GM23338 (cell line): ENCODE measurements around the gene SPI1.

Experiments
- EZH2 ChIP-seq: fragments of 200-600 bp; sonication (generic); IDR thresholded peaks from one replicate; pipeline ENCODE4 v1.8.0; 2017; ENCODE audit warnings: antibody characterized with exemption, mild to moderate bottlenecking, low read depth; ENCODE audit not compliant: unreplicated experiment
- POLR2AphosphoS5 ChIP-seq: IDR thresholded peaks from 2 replicates; pipeline ENCODE4 v1.6.1; 2016; ENCODE audit warnings: antibody characterized with exemption, low read depth
- STAT1 ChIP-seq: IDR thresholded peaks from one replicate; pipeline ENCODE4 v1.6.1; 2016; ENCODE audit warnings: antibody characterized with exemption; ENCODE audit not compliant: unreplicated experiment
- ZNF331 ChIP-seq: fragments of 250-450 bp; sonication (Bioruptor Pico); IDR thresholded peaks from 2 replicates; pipeline ENCODE4 v1.5.0; 2020; ENCODE audit warnings: low read depth, mild to moderate bottlenecking, moderate library complexity
- TF ChIP-seq, protein P1 (sequence below), 2 experiments: fragments of 200-600 bp in 1 of 2; sonication (generic) in 1 of 2; conservative IDR thresholded peaks; 2 replicates each; pipeline versions ENCODE4 v1.5.1 to v1.6.1; 2016 to 2017; ENCODE audit warnings: antibody characterized with exemption in 2 of 2, low read depth in 2 of 2, mild to moderate bottlenecking in 2 of 2, moderate library complexity in 1 of 2

DNA sequence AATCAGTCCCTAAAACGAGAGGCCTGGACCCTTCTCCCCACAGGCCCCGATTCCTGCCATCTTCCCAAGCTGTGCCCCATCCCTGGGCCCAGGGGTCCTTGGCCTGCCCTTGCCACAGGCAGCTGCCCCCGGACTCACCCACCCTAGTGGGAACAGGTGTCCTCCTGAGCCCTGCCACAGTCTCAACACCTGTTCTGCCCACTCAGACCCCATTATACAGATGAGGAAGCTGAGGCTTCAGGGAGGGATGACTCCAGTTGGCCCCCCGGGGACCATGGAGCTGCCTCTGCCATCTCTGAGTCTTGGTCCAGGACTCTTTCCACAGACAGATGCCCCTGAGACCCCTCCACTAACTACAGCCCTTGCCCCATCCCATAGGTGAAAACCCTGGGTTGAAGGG, 41.8 kb downstream of the SPI1 start:
- TF ChIP-seq, protein P1, sequence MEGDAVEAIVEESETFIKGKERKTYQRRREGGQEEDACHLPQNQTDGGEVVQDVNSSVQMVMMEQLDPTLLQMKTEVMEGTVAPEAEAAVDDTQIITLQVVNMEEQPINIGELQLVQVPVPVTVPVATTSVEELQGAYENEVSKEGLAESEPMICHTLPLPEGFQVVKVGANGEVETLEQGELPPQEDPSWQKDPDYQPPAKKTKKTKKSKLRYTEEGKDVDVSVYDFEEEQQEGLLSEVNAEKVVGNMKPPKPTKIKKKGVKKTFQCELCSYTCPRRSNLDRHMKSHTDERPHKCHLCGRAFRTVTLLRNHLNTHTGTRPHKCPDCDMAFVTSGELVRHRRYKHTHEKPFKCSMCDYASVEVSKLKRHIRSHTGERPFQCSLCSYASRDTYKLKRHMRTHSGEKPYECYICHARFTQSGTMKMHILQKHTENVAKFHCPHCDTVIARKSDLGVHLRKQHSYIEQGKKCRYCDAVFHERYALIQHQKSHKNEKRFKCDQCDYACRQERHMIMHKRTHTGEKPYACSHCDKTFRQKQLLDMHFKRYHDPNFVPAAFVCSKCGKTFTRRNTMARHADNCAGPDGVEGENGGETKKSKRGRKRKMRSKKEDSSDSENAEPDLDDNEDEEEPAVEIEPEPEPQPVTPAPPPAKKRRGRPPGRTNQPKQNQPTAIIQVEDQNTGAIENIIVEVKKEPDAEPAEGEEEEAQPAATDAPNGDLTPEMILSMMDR (conservative IDR thresholded peaks at IDR 0.05; ENCODE audit: low read depth in 2 of 2): no peak
- TF ChIP-seq EZH2: no peak
- no peak for TF ChIP-seq STAT1
- no peak for TF ChIP-seq POLR2AphosphoS5
- no peak for TF ChIP-seq ZNF331 (CRISPR knock-in tag)
